MCF 10A (cell line): ENCODE data around the gene RPL7L1. TPM values are rescaled to one million over a fixed set of nuclear protein-coding genes. Genes with fewer than 3 reads are reported as not detected.

Source experiments
- BruUV-seq: library from RNA; stranded (reverse); fragments of 400-500 nt; replicated peaks from 2 replicates; lab custom pipeline; 2021; lab: Mats Ljungman, UMichigan
- CTCF ChIA-PET: fragments of 300-600 bp; sonication (Branson Sonifier 250); formaldehyde crosslinking; extraction: SDS; loops from one replicate; lab custom pipeline; 2021; ENCODE audit warnings: antibody characterized with exemption, inconsistent platforms; lab: Yijun Ruan, JAX
- POLR2A ChIA-PET: fragments of 300-600, 350-650 bp; sonication (Branson Sonifier 250); formaldehyde crosslinking; extraction: SDS; loops from one replicate; lab custom pipeline; 2020; ENCODE audit warnings: antibody characterized with exemption, inconsistent platforms; lab: Yijun Ruan, JAX
- DNase-seq: peaks from one replicate; pipeline ENCODE4 v3.0.0-alpha.2; 2018; ENCODE audit not compliant: unreplicated experiment
- H3K27ac Mint-ChIP-seq: one replicate; pipeline ENCODE4 v1.8.0; 2022; ENCODE audit warnings: mild to moderate bottlenecking, low read depth, mixed read lengths; ENCODE audit not compliant: unreplicated experiment
- H3K27me3 Mint-ChIP-seq: one replicate; pipeline ENCODE4 v1.8.0; 2022; ENCODE audit warnings: mixed read lengths; ENCODE audit not compliant: insufficient read depth, unreplicated experiment
- H3K36me3 Mint-ChIP-seq: one replicate; pipeline ENCODE4 v1.8.0; 2022; ENCODE audit warnings: mild to moderate bottlenecking, moderate library complexity, mixed read lengths; ENCODE audit not compliant: insufficient read depth, unreplicated experiment
- H3K4me1 Mint-ChIP-seq: one replicate; pipeline ENCODE4 v1.8.0; 2022; ENCODE audit warnings: mixed read lengths; ENCODE audit not compliant: insufficient read depth, unreplicated experiment
- H3K4me3 Mint-ChIP-seq: one replicate; pipeline ENCODE4 v1.8.0; 2022; ENCODE audit warnings: mild to moderate bottlenecking, moderate library complexity, mixed read lengths; ENCODE audit not compliant: unreplicated experiment
- H3K9me3 Mint-ChIP-seq: one replicate; pipeline ENCODE4 v1.8.0; 2022; ENCODE audit warnings: mixed read lengths; ENCODE audit not compliant: unreplicated experiment
- intact Hi-C: fragments of 100-400 bp; cut with micrococcal nuclease; formaldehyde crosslinking; loops from 2 replicates; pipeline ENCODE4 v1.14.1; 2022
- total RNA-seq: library from RNA; stranded (reverse); gene quantifications from 2 replicates; pipeline ENCODE4 v1.2.3, GENCODE V29; 2022
- TF ChIP-seq, protein P1 (sequence below): fragments of 200-600 bp; IDR thresholded peaks from one replicate; pipeline ENCODE4 v1.8.0; 2022; ENCODE audit warnings: antibody characterized with exemption, mild to moderate bottlenecking; ENCODE audit not compliant: unreplicated experiment

RPL7L1 gene
- total RNA-seq, 1 experiment from 2014 or later, result 121 TPM

DNA sequence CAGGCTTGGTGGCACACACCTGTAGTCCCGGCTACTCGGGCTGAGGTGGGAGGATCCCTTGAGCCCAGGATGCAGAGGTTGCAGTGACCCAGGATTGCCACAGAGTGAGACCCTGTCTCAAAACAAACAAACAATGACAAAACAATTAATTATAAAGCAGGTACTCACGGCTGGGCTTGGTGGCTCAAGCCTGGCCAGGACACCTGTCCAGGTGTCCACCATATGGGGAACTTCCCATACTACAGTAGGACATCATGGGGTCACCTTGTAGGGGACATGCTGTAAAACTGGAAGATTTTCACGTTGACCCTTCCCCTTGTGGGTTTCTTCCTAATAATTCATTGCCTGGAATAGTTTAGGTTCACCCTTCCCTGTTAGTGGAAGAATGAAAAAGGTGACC, 30.7 kb upstream of the RPL7L1 start:
- Mint-ChIP-seq H3K27ac (no peak overlapping the region), H3K36me3 (peaks cover 41% of the 10 kb centered on the region), H3K27me3 (no peaks in the 10 kb centered on the region), H3K4me1 (no peaks in the 10 kb centered on the region), H3K4me3 (no peak overlapping the region), H3K9me3 (no peaks in the 10 kb centered on the region)
- POLR2A ChIA-PET, result interaction anchor here (0.8 kb wide), 1 partner anchor 102 kb away, joined by 4 read pairs; no protein-coding TSS in a partner anchor
- TF ChIP-seq, protein P1, sequence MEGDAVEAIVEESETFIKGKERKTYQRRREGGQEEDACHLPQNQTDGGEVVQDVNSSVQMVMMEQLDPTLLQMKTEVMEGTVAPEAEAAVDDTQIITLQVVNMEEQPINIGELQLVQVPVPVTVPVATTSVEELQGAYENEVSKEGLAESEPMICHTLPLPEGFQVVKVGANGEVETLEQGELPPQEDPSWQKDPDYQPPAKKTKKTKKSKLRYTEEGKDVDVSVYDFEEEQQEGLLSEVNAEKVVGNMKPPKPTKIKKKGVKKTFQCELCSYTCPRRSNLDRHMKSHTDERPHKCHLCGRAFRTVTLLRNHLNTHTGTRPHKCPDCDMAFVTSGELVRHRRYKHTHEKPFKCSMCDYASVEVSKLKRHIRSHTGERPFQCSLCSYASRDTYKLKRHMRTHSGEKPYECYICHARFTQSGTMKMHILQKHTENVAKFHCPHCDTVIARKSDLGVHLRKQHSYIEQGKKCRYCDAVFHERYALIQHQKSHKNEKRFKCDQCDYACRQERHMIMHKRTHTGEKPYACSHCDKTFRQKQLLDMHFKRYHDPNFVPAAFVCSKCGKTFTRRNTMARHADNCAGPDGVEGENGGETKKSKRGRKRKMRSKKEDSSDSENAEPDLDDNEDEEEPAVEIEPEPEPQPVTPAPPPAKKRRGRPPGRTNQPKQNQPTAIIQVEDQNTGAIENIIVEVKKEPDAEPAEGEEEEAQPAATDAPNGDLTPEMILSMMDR, result no peak
- intact Hi-C loops, result no loop called here
- no peak for DNase-seq
- CTCF ChIA-PET, result interaction anchor here (0.9 kb wide), 1 partner anchor 295 kb away, joined by 3 read pairs; no protein-coding TSS in a partner anchor
- no TSS peak for BruUV-seq

DNA sequence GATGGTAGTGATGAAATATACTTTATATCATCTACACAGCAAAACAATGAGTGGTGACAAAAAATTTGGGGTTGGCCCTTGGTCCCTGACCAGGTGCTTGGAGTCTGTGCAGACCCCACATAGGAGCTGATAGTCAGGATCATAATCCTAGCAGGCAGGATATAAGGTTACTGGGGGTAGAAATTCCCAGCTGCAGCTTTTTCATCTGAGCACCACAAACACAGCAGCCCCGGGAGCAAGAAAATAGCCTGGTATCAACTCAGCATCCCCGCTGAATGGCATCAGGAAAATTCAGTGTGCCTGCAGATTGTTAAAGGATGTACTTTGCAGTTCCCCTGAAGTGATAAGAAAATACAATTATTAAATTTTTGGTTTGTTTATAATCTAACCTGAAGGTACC, 27.8 kb upstream of the RPL7L1 start:
- Mint-ChIP-seq H3K4me3 (no peak overlapping the region), H3K9me3 (no peaks in the 10 kb centered on the region), H3K36me3 (peaks cover 46% of the 10 kb centered on the region), H3K27me3 (no peaks in the 10 kb centered on the region), H3K4me1 (no peaks in the 10 kb centered on the region), H3K27ac (no peak overlapping the region)
- ChIA-PET CTCF (no interaction called here), POLR2A (interaction anchor here (0.5 to 0.9 kb wide), 2 partner anchors 28 to 32 kb away, joined by 3 read pairs; partner anchors contain the start of gene RPL7L1)
- no peak for DNase-seq
- TF ChIP-seq, protein P1, result no peak
- intact Hi-C loops, result no loop called here
- BruUV-seq, result no TSS peak

DNA sequence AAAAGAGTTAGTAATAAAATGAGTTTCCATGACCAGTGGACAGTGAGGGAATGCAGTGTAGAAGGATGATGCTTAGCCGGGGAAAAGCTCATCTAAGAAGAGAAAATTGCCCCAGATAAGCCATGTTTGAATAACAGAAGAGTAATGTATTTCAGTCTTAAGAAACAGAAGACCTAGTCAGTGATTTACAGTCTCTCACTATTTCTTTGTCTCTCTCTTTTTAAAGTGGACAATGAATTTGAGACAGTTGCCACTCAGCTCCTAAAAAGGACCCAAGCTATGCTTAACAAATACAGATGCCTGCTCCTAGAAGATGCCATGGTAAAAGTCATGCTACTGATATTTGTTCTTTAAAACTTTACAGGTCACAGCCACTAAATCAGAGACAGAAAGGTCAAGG, 19.4 kb upstream of the RPL7L1 start:
- Mint-ChIP-seq H3K36me3 (peaks cover 99% of the 10 kb centered on the region), H3K27ac (peak overlapping the region; percentile 12), H3K9me3 (no peaks in the 10 kb centered on the region), H3K27me3 (no peaks in the 10 kb centered on the region), H3K4me3 (no peak overlapping the region), H3K4me1 (no peaks in the 10 kb centered on the region)
- CTCF ChIA-PET, result interaction anchor here (0.6 to 0.9 kb wide), 2 partner anchors 134 to 217 kb away, joined by 3 read pairs; no protein-coding TSS in a partner anchor
- no TSS peak for BruUV-seq
- POLR2A ChIA-PET, result no interaction called here
- DNase-seq, result no peak
- intact Hi-C loops, result no loop called here
- TF ChIP-seq, protein P1, result no peak

DNA sequence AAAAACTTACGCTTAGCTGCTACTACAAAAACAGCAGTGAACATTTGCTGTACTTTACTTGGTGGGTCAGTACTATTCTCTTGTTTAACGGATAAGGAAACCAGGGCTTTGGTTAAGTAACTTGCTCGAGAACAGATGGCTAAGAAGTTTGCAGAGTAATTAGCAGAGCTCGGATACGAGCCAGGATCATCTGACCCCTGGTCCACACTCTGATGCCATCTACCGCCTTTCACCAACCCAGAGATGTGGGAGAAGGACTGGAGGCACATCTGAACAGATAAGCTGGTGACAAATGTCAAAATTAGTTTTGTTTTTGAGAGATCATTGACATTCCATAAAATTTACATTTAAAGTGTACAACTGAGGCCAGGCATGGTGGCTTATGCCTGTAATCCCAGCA, 18.9 kb upstream of the RPL7L1 start:
- Mint-ChIP-seq H3K9me3 (no peaks in the 10 kb centered on the region), H3K4me3 (no peak overlapping the region), H3K27me3 (no peaks in the 10 kb centered on the region), H3K36me3 (peaks cover 99% of the 10 kb centered on the region), H3K27ac (no peak overlapping the region), H3K4me1 (no peaks in the 10 kb centered on the region)
- TF ChIP-seq, protein P1, result no peak
- ChIA-PET CTCF (interaction anchor here (0.6 to 1.1 kb wide), 3 partner anchors 17 to 217 kb away, joined by 3 to 4 read pairs (median 3); no protein-coding TSS in a partner anchor), POLR2A (no interaction called here)
- intact Hi-C loops, result no loop called here
- no TSS peak for BruUV-seq
- no peak for DNase-seq
